Measurements from ENCODE around the gene PEX26. TPM values are rescaled to one million over a fixed set of nuclear protein-coding genes. Genes with fewer than 3 reads are reported as not detected.

Gene PEX26
- total RNA-seq, 2 donors from 2014 or later, result 11.9 to 57.0 TPM

DNA sequence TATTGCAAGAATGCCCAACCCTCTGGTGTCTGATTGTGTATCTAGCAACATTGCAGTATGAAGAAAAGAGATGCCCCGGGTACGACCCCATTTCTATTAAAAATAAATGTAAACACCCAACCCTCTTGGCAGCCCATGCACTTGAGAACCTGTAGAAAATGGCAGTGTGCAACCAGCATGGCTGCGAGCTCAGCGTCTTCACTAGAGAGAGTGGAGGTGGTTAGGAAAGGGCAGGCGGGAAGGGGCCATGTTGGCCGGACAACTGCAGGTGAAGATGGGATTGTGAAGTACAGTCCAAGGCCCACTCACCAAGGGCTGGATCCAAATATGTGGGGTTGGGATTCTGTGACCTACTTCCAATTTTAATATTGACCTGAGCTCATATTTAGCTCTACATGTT lies 15.9 kb downstream of the PEX26 start:
- Histone ChIP-seq H3K27ac (no peak overlapping the region), H3K4me1 (peaks cover 25% of the 10 kb centered on the region), H3K9me3 (no peaks in the 10 kb centered on the region), H3K36me3 (replicated peaks in 1 of 2; ENCODE audit: insufficient read depth in 1 of 2, low read depth in 2 of 2) (peaks cover 0 to 1% of the 10 kb centered on the region in 2 donors), H3K4me3 (no peak overlapping the region), H3K27me3 (no peaks in the 10 kb centered on the region)
- 91 to 96% methylated on average over 6 of the region's 6 CpGs for WGBS, 2 donors
- DNase-seq (no peak), ATAC-seq (no peak)
- intact Hi-C loops (cut with DNase I), result no loop called here
- TF ChIP-seq POLR2A (IDR thresholded peaks at IDR 0.05), result no peak
- TF ChIP-seq, protein P1, sequence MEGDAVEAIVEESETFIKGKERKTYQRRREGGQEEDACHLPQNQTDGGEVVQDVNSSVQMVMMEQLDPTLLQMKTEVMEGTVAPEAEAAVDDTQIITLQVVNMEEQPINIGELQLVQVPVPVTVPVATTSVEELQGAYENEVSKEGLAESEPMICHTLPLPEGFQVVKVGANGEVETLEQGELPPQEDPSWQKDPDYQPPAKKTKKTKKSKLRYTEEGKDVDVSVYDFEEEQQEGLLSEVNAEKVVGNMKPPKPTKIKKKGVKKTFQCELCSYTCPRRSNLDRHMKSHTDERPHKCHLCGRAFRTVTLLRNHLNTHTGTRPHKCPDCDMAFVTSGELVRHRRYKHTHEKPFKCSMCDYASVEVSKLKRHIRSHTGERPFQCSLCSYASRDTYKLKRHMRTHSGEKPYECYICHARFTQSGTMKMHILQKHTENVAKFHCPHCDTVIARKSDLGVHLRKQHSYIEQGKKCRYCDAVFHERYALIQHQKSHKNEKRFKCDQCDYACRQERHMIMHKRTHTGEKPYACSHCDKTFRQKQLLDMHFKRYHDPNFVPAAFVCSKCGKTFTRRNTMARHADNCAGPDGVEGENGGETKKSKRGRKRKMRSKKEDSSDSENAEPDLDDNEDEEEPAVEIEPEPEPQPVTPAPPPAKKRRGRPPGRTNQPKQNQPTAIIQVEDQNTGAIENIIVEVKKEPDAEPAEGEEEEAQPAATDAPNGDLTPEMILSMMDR (IDR thresholded peaks at IDR 0.05), result no peak

DNA sequence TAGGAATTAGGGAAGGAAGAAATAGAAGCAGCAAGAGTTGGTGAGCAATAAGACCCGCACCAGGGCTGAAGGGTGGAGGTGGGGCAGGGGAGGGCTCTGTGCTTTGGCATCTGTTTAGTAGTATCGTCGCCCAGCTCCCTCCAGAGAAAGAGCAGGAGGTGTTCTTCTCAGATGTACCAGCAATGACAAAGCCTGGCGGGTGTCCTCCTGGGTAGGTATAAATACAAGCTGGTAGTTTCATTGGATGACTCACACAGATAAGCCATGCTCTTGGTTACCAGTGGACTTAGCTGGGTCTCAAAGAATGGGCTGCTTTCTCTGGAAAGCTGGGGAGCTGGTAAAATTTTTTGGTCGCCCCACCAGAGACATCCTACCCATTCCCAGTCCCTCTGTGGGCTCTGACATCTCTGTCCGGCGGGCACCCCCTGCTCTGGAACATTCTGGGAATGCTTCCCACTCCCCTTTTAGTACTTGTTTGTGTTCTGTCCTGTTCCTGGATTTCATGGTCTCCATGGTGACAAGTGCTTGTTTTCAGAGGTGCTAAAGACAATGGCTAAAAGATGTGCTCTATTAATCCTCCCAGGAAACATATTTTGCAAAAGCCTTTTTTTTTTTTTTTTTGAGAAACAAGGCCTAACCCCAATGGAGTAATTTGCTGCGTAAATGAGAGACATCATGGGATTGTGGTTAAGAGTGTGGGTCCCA lies 17.5 kb downstream of the PEX26 start:
- intact Hi-C loops (cut with DNase I), result no loop called here
- peaks cover 20% of the 10 kb centered on the region for H3K4me1 ChIP-seq
- no peak overlapping the region for H3K27ac ChIP-seq
- ATAC-seq, result no peak
- 89 to 92% methylated on average over 8 of the region's 8 CpGs for WGBS, 2 donors
- TF ChIP-seq, protein P1 (IDR thresholded peaks at IDR 0.05), result no peak
- TF ChIP-seq POLR2A (IDR thresholded peaks at IDR 0.05), result no peak
- no peaks in the 10 kb centered on the region for H3K9me3 ChIP-seq
- H3K36me3 ChIP-seq (replicated peaks in 1 of 2; ENCODE audit: insufficient read depth in 1 of 2, low read depth in 2 of 2), result no peaks in the 10 kb centered on the region
- H3K4me3 ChIP-seq, result no peak overlapping the region
- peak in 1 of 4 donors; percentile 34 for DNase-seq
- H3K27me3 ChIP-seq, result no peaks in the 10 kb centered on the region

DNA sequence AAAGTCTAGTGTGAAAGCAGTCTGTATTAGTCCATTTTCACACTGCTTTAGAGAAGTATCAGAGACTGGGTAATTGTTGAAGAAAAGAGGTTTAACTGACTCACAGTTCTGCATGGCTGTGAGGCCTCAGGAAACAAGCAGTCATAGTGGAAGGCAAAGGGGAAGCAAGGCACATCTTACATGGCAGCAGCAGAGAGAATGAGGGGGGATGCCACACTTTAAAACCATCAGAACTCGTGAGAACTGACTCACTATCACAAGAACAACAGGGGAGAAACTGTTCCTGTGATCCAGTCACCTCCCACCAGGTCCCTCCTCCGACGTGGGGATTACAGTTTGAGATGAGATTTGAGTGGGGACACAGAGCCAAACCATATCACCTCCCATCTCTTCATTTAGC lies 19.0 kb downstream of the PEX26 start:
- H3K27me3 ChIP-seq, result no peaks in the 10 kb centered on the region
- no peak for TF ChIP-seq POLR2A (IDR thresholded peaks at IDR 0.05)
- TF ChIP-seq, protein P1 (IDR thresholded peaks at IDR 0.05), result no peak
- WGBS, 2 donors, result 57 to 69% methylated on average over 3 of the region's 3 CpGs
- H3K4me1 ChIP-seq, result peaks cover 13% of the 10 kb centered on the region
- no peak overlapping the region for H3K27ac ChIP-seq
- DNase-seq (no peak), ATAC-seq (no peak)
- no peaks in the 10 kb centered on the region for H3K36me3 ChIP-seq (replicated peaks in 1 of 2; ENCODE audit: insufficient read depth in 1 of 2, low read depth in 2 of 2)
- H3K9me3 ChIP-seq, result no peaks in the 10 kb centered on the region
- intact Hi-C loops (cut with DNase I), result no loop called here
- H3K4me3 ChIP-seq, result no peak overlapping the region

DNA sequence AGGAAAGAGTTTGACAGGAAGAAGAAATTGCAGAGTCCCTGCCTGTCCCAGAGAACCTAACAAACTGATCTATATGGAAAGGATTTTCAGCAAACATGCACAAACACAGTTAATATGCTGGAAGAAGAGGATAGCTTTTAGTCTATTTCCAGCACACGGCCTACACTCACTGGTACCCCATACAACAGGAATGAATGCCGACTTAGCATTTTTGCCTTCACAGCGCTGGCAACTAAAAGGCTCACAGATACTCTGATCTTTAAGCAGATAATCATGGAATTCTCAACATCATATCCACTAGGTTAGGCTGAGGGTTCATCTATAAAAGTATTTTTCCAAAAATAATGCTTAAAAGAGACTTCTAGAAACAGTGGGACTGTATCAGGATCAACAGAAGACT lies 23.0 kb downstream of the PEX26 start:
- H3K27me3 ChIP-seq, result no peaks in the 10 kb centered on the region
- 79 to 83% methylated on average over 3 of the region's 3 CpGs for WGBS, 2 donors
- no peaks in the 10 kb centered on the region for H3K36me3 ChIP-seq (replicated peaks in 1 of 2; ENCODE audit: insufficient read depth in 1 of 2, low read depth in 2 of 2)
- no peak overlapping the region for H3K27ac ChIP-seq
- TF ChIP-seq, protein P1 (IDR thresholded peaks at IDR 0.05), result no peak
- TF ChIP-seq POLR2A (IDR thresholded peaks at IDR 0.05), result no peak
- no peaks in the 10 kb centered on the region for H3K4me1 ChIP-seq
- no peak overlapping the region for H3K4me3 ChIP-seq
- ATAC-seq (no peak), DNase-seq (no peak)
- intact Hi-C loops (cut with DNase I), result no loop called here
- no peaks in the 10 kb centered on the region for H3K9me3 ChIP-seq

DNA sequence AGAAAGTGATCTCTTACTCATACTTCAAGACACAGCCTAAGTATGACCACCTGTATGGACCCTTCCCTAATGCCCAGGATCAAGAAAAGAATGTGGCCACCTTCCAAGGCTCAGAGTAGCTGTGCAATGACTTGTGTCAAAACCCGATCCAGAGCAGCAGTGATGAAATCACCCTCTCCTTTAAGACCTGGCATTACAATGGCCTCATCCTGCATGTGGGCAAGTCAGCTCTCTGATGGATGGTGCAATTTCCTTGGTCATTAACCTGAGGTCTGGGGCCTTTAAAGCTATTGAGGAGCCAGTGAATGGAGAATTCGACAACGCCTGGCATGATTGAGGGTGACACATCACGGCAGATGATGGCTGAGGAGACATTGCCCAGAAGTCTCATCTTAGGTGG lies 23.7 kb downstream of the PEX26 start:
- H3K36me3 ChIP-seq (replicated peaks in 1 of 2; ENCODE audit: insufficient read depth in 1 of 2, low read depth in 2 of 2), result no peaks in the 10 kb centered on the region
- no peak overlapping the region for H3K4me3 ChIP-seq
- WGBS, 2 donors, result 89 to 94% methylated on average over 4 of the region's 4 CpGs
- intact Hi-C loops (cut with DNase I), result no loop called here
- no peaks in the 10 kb centered on the region for H3K27me3 ChIP-seq
- no peak for TF ChIP-seq POLR2A (IDR thresholded peaks at IDR 0.05)
- TF ChIP-seq, protein P1 (IDR thresholded peaks at IDR 0.05), result no peak
- ATAC-seq, result no peak
- no peaks in the 10 kb centered on the region for H3K4me1 ChIP-seq
- H3K9me3 ChIP-seq, result no peaks in the 10 kb centered on the region
- H3K27ac ChIP-seq, result no peak overlapping the region
- DNase-seq, result no peak
